OCI-LY3 (cell line): Measurements from ENCODE around the gene SHC4.

Source experiments
- H2AFZ ChIP-seq: fragments of 200-600, 300-600 bp; shearing (Covaris generic); 2 replicates; pipeline ENCODE4 v1.6.0; 2014; ENCODE audit warnings: antibody characterized with exemption, low read depth, low read length
- H3K27ac ChIP-seq: fragments of 200-600, 300-600 bp; sonication (generic); 2 replicates; pipeline ENCODE4 v1.5.1; 2014; ENCODE audit warnings: mild to moderate bottlenecking, low read length, moderate library complexity, mixed read lengths
- H3K27me3 ChIP-seq: fragments of 200-600, 300-600 bp; sonication (generic); 2 replicates; pipeline ENCODE4 v1.6.1; 2014; ENCODE audit warnings: low read depth, low read length, mixed read lengths
- H3K36me3 ChIP-seq: fragments of 200-600, 300-600 bp; sonication (generic); replicated peaks from 2 replicates; pipeline ENCODE3; 2014; ENCODE audit warnings: low read depth, low read length, mixed read lengths
- H3K4me1 ChIP-seq: fragments of 300-600, 200-600 bp; sonication (generic); 2 replicates; pipeline ENCODE4 v1.6.1; 2014; ENCODE audit warnings: low read length, mixed read lengths
- H3K4me2 ChIP-seq: fragments of 200-600, 300-600 bp; sonication (generic); 2 replicates; pipeline ENCODE4 v1.6.1; 2014; ENCODE audit warnings: low read length, mixed read lengths
- H3K4me3 ChIP-seq: fragments of 300-600, 200-600 bp; sonication (generic); 2 replicates; pipeline ENCODE4 v1.5.1; 2014; ENCODE audit warnings: antibody characterized with exemption, mild to moderate bottlenecking, low read length, moderate library complexity
- H3K79me2 ChIP-seq: fragments of 300-600, 200-600 bp; shearing (Covaris generic); 2 replicates; pipeline ENCODE4 v1.6.1; 2014; ENCODE audit warnings: mild to moderate bottlenecking, low read length, mixed read lengths
- H3K9ac ChIP-seq: fragments of 300-600, 200-600 bp; shearing (Covaris generic); 2 replicates; pipeline ENCODE4 v1.6.0; 2014; ENCODE audit warnings: mild to moderate bottlenecking, low read length, moderate library complexity
- H3K9me3 ChIP-seq: fragments of 200-600, 300-600 bp; shearing (Covaris generic); 2 replicates; pipeline ENCODE4 v1.6.1; 2014; ENCODE audit warnings: low read length, mixed read lengths; ENCODE audit not compliant: insufficient read depth
- H4K20me1 ChIP-seq: fragments of 200-600, 300-600 bp; sonication (generic); 2 replicates; pipeline ENCODE4 v1.6.1; 2016; ENCODE audit warnings: low read length, mixed read lengths; ENCODE audit not compliant: insufficient read depth
- EZH2phosphoT487 ChIP-seq: fragments of 200-600 bp; shearing (Covaris generic); IDR thresholded peaks from 2 replicates; pipeline ENCODE4 v1.6.1; 2018; ENCODE audit warnings: antibody characterized with exemption, mixed run types, low read depth
- TF ChIP-seq, protein P1 (sequence below): fragments of 200-600, 300-600 bp; sonication (generic); IDR thresholded peaks from 2 replicates; pipeline ENCODE4 v1.5.1; 2014; ENCODE audit warnings: antibody characterized with exemption, low read length, low read depth

The SHC4 gene

DNA sequence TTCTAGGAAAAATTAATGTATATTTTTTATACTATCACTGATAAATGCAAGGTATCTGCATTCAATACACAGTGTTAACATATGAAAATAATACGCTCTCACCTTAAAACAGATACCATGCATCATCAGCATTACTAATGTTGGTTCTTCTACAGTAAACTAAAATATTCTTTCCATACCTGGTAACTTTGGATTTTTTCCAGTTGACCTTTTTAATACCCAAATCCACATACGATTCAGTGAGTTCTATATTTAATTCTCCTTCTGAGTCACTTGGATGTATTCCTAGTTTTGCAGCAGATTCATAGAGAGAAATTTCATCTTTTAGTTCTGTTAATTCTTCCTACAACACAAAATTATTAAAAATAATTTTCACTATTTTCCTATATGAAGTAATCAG is 182.7 kb downstream of the SHC4 start:
- TF ChIP-seq, protein P1, sequence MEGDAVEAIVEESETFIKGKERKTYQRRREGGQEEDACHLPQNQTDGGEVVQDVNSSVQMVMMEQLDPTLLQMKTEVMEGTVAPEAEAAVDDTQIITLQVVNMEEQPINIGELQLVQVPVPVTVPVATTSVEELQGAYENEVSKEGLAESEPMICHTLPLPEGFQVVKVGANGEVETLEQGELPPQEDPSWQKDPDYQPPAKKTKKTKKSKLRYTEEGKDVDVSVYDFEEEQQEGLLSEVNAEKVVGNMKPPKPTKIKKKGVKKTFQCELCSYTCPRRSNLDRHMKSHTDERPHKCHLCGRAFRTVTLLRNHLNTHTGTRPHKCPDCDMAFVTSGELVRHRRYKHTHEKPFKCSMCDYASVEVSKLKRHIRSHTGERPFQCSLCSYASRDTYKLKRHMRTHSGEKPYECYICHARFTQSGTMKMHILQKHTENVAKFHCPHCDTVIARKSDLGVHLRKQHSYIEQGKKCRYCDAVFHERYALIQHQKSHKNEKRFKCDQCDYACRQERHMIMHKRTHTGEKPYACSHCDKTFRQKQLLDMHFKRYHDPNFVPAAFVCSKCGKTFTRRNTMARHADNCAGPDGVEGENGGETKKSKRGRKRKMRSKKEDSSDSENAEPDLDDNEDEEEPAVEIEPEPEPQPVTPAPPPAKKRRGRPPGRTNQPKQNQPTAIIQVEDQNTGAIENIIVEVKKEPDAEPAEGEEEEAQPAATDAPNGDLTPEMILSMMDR = no peak
- no peak for TF ChIP-seq EZH2phosphoT487
- no peak overlapping the region for H2AFZ ChIP-seq
- H3K27ac ChIP-seq = no peak overlapping the region

GRCh38 chr15:48778331-48778730 is 185.4 kb downstream of the SHC4 start:
- Histone ChIP-seq H3K79me2 (no peaks in the 10 kb centered on the region), H3K27ac (no peak overlapping the region), H3K9ac (no peak overlapping the region), H3K9me3 (no peaks in the 10 kb centered on the region), H3K4me3 (no peak overlapping the region), H3K27me3 (no peaks in the 10 kb centered on the region), H3K36me3 (peaks cover 36% of the 10 kb centered on the region), H3K4me1 (no peaks in the 10 kb centered on the region), H4K20me1 (no peaks in the 10 kb centered on the region), H2AFZ (no peak overlapping the region), H3K4me2 (no peak overlapping the region)
- no peak for TF ChIP-seq EZH2phosphoT487
- TF ChIP-seq, protein P1 = no peak

More for the DNA sequence above, 182.7 kb downstream of the SHC4 start:
- H3K4me2 ChIP-seq = no peak overlapping the region
- no peak overlapping the region for H3K4me3 ChIP-seq
- H3K9ac ChIP-seq = no peak overlapping the region
- H3K79me2 ChIP-seq = no peaks in the 10 kb centered on the region
- no peaks in the 10 kb centered on the region for H3K9me3 ChIP-seq
- H3K27me3 ChIP-seq = no peaks in the 10 kb centered on the region
- H3K36me3 ChIP-seq = peaks cover 27% of the 10 kb centered on the region
- no peaks in the 10 kb centered on the region for H4K20me1 ChIP-seq
- H3K4me1 ChIP-seq = no peaks in the 10 kb centered on the region

DNA sequence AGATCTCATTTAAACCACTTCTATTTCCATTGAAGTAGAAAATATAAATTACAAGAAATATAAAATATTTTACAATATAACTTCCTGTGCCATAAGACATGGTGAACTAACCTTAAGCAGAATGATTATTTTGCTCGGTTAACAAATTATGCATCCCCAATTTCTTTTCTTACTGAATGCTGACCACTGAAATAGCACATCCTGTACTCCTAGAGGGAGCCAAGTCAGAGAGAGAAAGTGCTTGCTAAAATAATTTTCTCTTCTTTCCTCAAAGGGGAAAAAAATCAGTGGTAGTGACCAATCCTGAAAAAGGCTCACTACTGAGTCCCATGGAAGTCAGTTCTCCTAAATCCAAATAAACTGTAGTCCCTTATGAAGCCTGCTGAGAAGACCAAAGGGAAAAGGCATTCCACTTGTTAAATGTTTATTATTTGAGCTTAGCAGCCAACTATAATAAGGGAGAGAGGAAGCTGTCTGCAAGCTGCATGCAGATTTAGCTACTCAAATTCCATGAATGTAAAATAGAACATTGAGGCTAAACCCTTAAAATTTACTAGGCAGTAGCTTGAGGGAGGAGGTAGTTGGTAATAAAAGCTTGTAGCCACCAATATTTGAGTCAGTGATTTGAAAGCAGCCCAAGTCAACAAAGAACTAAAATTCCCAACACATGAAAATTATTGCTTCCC is 185.9 kb downstream of the SHC4 start:
- no peak overlapping the region for H3K4me3 ChIP-seq
- H2AFZ ChIP-seq = no peak overlapping the region
- no peaks in the 10 kb centered on the region for H3K79me2 ChIP-seq
- no peaks in the 10 kb centered on the region for H4K20me1 ChIP-seq
- H3K9ac ChIP-seq = no peak overlapping the region
- TF ChIP-seq EZH2phosphoT487 = no peak
- TF ChIP-seq, protein P1 = no peak
- peaks cover 33% of the 10 kb centered on the region for H3K36me3 ChIP-seq
- no peak overlapping the region for H3K4me2 ChIP-seq
- no peaks in the 10 kb centered on the region for H3K27me3 ChIP-seq
- H3K27ac ChIP-seq = no peak overlapping the region
- no peaks in the 10 kb centered on the region for H3K4me1 ChIP-seq
- no peaks in the 10 kb centered on the region for H3K9me3 ChIP-seq

DNA sequence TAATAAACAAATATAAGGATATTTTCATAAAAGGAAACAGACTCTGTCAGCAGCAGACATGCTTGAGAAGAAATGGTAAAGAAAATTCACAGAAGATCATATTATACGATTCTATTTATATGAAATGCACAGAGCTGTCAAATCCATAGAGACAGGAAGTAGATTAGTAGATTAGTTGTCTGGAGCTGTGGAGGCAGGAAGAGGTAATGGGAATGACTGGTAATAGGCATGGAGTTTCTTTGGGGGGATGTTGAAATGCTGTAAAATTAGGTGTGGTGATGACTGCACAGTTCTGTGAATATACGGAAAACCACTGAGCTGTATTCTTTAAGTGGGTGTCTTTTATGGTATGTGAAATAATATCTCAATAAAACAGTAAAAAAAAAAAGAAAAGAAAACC is 188.2 kb downstream of the SHC4 start:
- Histone ChIP-seq H3K27ac (no peak overlapping the region), H3K36me3 (peaks cover 24% of the 10 kb centered on the region), H3K9ac (no peak overlapping the region), H3K4me2 (no peak overlapping the region), H3K4me3 (no peak overlapping the region), H4K20me1 (no peaks in the 10 kb centered on the region), H3K9me3 (no peaks in the 10 kb centered on the region), H3K27me3 (no peaks in the 10 kb centered on the region), H2AFZ (no peak overlapping the region), H3K79me2 (no peaks in the 10 kb centered on the region), H3K4me1 (no peaks in the 10 kb centered on the region)
- no peak for TF ChIP-seq EZH2phosphoT487
- TF ChIP-seq, protein P1 = no peak
